ENCODE measurements around the gene GAB2. TPM values are rescaled to one million over a fixed set of nuclear protein-coding genes. Genes with fewer than 3 reads are reported as not detected.
A peak's percentile ranks its signal among the peaks of the same experiment; 100 is the strongest.

The GAB2 gene
- total RNA-seq, 4 donors from 2014 or later, result 15.9 to 82.3 (median 21.1) TPM

DNA sequence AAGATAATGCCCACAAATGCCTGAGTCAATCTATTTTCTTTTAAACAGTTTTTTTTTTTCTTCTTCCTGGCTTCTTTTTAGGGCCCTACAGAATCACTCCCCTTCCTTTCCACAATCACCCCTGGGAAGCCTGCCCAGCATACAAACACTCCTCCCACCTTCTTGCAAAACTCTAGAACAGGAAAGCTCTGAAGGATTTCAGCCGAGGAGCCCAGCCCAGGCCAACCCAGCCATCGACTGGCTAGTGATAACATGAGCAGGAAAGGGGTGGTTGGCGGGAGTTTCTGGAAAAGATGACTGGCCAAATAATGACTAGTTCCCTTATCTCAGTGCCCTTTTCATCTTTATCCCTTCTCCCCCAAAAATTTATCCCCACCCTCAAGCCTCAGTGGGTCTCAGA lies 160.7 kb downstream of the GAB2 start:
- intact Hi-C loops (cut with DNase I; ENCODE audit: low total_unique reads), result no loop called here

GRCh38 chr11:78255919-78256318 lies 161.7 kb downstream of the GAB2 start:
- DNase-seq, result no peak
- peak overlapping the region; percentile 56 to 73 for H3K27ac ChIP-seq
- intact Hi-C loops (cut with DNase I; ENCODE audit: low total_unique reads), result no loop called here
- H3K27me3 ChIP-seq, result no peaks in the 10 kb centered on the region
- H3K4me1 ChIP-seq, result peaks cover 8 to 12% of the 10 kb centered on the region in 2 donors
- TF ChIP-seq CTCF (IDR thresholded peaks at IDR 0.05) (no peak), POLR2A (IDR thresholded peaks at IDR 0.05) (no peak)
- H3K9me3 ChIP-seq, result no peaks in the 10 kb centered on the region
- H3K36me3 ChIP-seq, result no peaks in the 10 kb centered on the region
- H3K4me3 ChIP-seq, result no peak overlapping the region

More for the DNA sequence above, 160.7 kb downstream of the GAB2 start:
- Histone ChIP-seq H3K9me3 (no peaks in the 10 kb centered on the region), H3K27ac (peak overlapping the region; percentile 56 to 73), H3K27me3 (no peaks in the 10 kb centered on the region), H3K4me1 (peaks cover 2 to 12% of the 10 kb centered on the region in 2 donors), H3K36me3 (no peaks in the 10 kb centered on the region), H3K4me3 (no peak overlapping the region)
- DNase-seq, result peak; percentile 87 to 90
- no peak for TF ChIP-seq CTCF (IDR thresholded peaks at IDR 0.05)

DNA sequence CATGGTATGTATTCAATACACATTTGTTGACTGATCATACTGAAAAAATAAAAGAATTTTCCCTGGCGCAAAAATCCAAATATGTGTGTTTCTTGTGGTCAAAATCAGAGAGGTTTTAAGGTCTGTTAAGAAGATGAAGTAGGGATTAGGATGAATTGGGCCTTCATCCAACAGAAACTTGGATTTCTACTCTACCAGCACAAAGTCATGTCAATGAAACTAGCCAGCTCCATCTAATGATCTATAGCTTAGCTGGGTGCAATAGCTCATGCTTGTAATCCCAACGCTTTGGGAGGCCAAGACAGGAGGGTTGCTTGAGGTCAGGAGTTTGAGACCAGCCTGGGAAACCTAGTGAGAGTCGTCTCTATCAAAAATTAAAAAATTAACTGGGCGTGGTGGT lies 163.4 kb downstream of the GAB2 start:
- H3K27ac ChIP-seq, result peak overlapping the region in 1 of 2 donors; percentile 8

GRCh38 chr11:78253797-78254196 lies 163.8 kb downstream of the GAB2 start:
- no peak for DNase-seq
- Histone ChIP-seq H3K4me1 (peaks cover 8 to 12% of the 10 kb centered on the region in 2 donors), H3K36me3 (no peaks in the 10 kb centered on the region), H3K27ac (no peak overlapping the region), H3K4me3 (no peak overlapping the region), H3K9me3 (no peaks in the 10 kb centered on the region), H3K27me3 (no peaks in the 10 kb centered on the region)
- intact Hi-C loops (cut with DNase I; ENCODE audit: low total_unique reads), result no loop called here
- TF ChIP-seq POLR2A (IDR thresholded peaks at IDR 0.05) (no peak), CTCF (IDR thresholded peaks at IDR 0.05) (no peak)

More for the DNA sequence above, 163.4 kb downstream of the GAB2 start:
- intact Hi-C loops (cut with DNase I; ENCODE audit: low total_unique reads), result no loop called here
- no peak for DNase-seq
- Histone ChIP-seq H3K27me3 (no peaks in the 10 kb centered on the region), H3K36me3 (no peaks in the 10 kb centered on the region), H3K9me3 (no peaks in the 10 kb centered on the region), H3K4me1 (peaks cover 8 to 12% of the 10 kb centered on the region in 2 donors), H3K4me3 (no peak overlapping the region)
- no peak for TF ChIP-seq CTCF (IDR thresholded peaks at IDR 0.05)
- TF ChIP-seq POLR2A (IDR thresholded peaks at IDR 0.05), result no peak

- H3K9me3 ChIP-seq, result no peaks in the 10 kb centered on the region
- peak overlapping the region; percentile 32 to 35 for H3K27ac ChIP-seq
- no peak overlapping the region for H3K4me3 ChIP-seq
- peaks cover 6 to 11% of the 10 kb centered on the region in 2 donors for H3K4me1 ChIP-seq
- no peaks in the 10 kb centered on the region for H3K36me3 ChIP-seq
- no peaks in the 10 kb centered on the region for H3K27me3 ChIP-seq
- intact Hi-C loops (cut with DNase I; ENCODE audit: low total_unique reads), result no loop called here
- no peak for DNase-seq
- TF ChIP-seq CTCF (IDR thresholded peaks at IDR 0.05) (no peak), POLR2A (IDR thresholded peaks at IDR 0.05) (no peak)
Observed at GRCh38 chr11:78251083-78251775, 166.4 kb downstream of the GAB2 start.
